NCI-H2081 (cell line): ENCODE data around the gene MIDN.

Experiments used
- DNase-seq, 2 experiments: peaks; one replicate each; lab custom pipeline; 2025; lab: John Stamatoyannopoulos, UW

MIDN gene

DNA sequence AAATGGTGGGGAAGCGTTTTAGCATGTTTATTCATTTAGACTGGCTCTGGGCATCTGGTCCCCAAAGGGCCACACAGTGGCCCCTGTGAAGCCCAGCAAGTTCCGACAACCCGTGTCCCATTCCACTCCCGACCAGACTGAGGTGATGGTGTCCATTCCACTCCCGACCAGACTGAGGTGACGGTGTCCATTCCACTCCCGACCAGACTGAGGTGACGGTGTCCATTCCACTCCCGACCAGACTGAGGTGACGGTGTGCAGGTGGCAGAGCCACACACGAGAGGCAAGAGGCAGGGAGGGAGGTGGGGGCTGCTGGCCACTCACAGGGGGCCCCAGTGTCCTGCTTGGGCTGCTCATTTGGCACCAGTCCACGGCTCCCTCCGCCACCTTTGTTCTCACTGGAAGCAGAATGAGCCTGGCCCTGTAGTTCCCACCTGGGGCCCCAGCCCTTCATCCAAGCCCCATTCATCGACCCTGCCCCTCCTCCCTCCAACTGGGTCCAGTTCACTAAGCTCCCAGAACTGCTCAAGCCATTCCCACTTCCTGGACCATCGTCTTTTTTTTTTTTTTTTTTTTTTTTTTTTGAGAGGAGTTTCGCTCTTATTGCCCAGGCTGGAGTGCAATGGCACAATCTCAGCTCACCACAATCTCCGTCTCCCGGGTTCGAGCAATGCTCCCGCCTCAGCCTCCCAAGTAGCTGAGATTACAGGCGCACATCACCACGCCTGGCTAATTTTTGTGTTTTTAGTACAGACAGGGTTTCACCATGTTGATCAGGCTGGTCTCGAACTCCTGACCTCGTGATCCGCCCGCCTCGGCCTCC lies 1.9 kb upstream of the MIDN start:
- DNase-seq: peak in 1 of 2 experiments; percentile 25

DNA sequence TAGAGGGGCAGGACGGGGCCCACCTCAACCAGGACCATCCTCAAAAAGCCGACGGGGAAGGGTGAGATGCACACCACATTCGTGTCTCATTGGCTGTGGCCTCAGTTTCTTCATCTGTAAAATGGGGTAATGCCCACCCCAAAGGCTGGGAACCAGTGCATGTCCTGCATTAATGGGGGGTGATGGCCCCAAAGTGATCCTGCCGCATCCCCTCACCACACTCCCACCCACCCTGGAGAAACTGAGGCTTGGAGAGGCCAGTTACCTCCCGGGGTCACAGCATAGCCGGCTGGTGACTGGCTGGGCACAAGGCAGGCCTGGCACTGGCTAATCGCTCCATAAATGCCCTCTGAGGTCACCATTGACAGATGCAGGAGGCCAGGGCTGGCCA lies 640 bp upstream of the MIDN start:
- DNase-seq: no peak

DNA sequence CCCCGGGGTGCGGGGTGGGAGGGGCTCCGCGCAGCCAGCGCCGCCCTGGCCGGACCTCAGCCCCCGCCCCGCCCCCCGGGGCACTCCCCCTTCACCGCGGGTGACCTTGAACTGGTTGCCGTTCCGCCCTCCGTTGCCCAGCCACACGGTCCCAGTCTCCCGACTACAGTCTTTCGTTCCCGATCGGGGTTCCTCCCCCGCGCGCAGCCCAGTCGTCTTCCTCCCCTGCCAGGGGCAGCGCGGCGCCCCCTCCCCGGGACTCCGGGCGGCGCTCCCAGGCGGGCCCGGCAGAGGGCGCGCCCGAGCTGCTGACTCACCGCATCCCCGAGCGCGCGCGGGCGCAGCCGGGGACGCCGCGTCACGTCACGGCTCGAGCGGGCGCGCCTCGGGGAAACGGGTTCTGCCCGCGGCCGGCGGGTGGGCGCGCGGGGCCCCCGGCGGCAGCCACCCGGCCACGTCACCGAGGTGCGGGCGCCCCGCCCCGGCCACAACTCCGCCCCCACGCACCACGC lies 459 bp downstream of the MIDN start:
- peak; percentile 80 to 85 for DNase-seq

DNA sequence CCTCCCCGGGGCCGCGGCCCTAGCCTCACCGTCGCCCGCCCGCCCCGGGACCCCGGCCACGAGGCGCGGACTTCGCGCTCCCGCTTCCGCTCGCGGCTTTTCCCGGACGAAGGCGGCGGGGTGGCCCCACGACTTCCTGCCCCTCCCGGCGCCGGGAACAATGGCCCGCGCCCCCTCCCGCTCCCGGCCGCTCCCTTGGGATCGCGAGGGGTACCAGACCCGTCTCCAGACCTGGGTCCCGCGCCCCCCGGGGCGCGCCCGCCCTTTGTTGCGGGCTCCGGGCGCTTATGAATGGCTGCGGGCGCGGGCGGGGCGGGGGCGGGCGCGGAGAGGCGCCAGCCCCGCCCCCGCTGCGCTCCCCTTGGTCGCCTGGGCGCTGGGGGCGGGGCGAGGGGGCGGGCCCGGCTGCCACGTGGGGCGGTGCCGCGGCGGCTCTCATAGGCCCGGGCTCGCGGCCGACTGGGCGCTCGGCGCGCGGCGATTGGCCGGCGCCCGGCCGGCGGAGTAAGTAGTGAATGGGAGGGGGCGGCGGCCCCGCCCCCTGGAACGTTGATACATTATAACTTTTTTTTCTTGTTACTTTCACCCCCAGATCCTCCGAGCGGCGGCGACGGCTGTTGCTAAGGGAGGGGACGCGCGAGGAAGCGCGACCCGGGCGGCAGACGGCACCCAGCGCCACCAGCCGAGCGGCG lies 1.1 kb downstream of the MIDN start:
- peak; percentile 90 to 94 for DNase-seq

DNA sequence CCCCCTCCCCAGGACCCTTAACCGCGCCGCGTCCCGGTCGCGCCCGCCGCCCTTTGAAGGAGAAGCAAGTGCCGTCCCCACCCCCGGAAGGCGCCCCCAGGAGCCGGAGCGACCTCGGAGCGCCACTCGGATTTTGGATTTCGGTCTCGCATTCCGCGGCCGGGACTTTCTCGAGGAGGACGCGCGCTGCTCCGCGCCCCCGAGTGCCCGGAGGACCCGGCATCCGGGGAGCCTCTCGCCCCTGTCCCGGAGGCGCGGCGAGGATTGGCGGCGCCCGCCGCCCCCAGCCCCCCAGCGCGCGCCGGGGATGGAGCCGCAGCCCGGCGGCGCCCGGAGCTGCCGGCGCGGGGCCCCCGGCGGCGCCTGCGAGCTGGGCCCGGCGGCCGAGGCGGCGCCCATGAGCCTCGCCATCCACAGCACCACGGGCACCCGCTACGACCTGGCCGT lies 1.6 kb downstream of the MIDN start:
- no peak for DNase-seq

DNA sequence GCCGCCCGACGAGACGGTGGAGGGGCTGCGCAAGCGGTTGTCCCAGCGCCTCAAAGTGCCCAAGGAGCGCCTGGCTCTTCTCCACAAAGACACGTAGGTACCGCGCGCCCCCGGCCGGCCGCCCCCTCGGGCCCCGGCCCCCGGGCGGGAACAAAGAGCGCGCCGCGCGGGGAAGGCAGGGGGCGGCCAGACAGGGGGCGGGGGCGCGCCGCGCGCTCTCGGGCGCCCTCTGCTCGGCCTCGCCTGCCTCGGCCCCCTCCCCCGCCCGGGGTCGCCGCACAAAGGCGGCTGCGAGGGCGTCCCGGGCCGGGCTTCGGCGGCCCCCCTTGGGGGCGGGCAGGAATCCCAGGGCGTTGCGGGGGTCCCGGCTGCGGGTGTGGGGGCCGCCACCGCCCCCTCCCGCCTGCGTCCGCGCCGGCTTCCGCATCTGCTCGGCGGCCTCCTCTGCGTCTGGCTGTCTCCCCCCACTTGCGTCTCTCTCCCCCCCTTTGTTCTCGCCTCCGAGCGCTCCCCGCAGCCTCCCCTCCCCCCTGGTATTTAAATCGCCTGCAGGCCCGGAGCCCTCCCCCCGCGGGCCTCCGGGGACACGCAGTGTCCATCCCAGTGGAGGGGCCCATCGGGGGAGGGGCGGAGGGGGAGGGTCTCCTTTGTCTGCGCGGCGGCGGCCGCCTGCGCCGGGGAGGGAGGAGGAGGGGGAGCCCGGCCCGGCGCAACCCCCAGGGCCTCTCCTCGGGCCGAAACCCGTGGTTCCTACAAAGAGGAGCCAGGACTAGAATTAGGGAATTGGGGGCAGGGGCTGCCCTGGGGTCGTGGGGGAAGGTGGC lies 2.3 kb downstream of the MIDN start:
- DNase-seq: peak; percentile 70 to 71

DNA sequence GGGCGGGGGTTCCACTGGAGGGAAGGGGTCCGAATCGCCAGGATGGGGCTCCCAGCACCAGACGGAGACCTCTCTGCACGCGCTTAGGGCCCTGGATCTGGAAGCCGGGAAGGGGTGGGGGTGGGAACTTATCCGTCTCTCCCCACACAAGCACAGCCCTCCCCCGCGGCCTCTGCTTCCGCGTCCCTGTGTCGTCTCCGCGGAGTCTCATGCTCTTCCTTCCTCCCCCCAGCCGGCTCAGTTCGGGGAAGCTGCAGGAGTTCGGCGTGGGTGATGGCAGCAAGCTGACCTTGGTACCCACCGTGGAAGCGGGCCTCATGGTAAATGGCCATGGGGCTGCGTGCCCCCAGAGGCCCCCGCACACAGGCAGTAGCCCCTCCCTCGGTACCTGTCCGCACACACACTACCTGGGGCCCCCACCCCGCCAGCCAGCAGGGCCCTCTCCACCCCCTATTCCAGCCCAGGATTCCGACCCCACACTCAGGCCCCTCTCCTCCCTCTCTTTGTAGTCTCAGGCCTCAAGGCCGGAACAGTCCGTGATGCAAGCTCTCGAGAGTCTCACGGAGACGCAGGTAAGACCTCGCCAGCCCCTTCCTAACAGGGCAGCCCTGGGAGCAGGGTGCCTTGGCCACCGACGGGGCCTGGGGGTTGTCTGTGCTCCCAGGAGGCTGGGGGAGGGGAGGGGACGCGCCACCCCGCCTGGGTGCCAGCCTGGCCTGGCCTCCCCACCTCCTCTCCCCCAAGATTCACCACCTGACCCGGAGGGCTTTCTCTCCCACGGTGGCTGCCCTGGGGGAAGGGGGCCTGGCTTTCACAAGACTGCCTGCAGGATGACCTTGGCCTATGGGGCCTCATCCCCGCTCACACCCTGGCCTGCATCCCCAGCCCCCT lies 3.2 kb downstream of the MIDN start:
- DNase-seq: peak; percentile 48 to 71

DNA sequence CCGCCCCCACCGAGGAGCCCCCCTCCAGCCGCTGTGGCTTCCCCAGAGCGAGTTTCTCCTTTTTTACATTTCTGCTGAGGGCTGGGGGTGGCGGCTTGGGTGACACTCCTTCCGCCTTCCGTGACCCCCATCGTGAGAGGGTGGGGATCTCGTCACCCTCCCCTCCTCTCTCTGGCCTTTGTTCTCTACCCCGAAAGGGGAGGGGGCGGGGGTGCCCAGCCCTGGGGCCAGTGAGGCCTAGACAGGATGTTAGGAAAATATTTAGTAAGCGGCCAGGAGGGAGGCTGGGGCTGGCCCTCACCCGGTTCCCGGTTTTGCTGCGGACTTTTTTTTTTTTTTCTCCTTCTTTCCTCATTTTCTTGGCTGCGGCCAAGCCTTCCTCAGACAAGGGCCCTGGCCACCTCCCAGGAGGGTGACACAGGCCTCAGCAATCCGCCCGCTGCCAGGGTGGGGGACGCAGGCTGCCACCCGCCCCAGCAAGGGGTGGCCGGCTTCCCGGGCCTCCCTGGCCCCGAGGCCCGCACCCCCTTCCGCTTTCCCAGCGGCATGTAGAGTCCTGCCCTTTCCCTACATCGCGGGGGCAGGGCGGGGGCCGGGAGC lies 3.9 kb downstream of the MIDN start:
- peak; percentile 62 to 77 for DNase-seq

DNA sequence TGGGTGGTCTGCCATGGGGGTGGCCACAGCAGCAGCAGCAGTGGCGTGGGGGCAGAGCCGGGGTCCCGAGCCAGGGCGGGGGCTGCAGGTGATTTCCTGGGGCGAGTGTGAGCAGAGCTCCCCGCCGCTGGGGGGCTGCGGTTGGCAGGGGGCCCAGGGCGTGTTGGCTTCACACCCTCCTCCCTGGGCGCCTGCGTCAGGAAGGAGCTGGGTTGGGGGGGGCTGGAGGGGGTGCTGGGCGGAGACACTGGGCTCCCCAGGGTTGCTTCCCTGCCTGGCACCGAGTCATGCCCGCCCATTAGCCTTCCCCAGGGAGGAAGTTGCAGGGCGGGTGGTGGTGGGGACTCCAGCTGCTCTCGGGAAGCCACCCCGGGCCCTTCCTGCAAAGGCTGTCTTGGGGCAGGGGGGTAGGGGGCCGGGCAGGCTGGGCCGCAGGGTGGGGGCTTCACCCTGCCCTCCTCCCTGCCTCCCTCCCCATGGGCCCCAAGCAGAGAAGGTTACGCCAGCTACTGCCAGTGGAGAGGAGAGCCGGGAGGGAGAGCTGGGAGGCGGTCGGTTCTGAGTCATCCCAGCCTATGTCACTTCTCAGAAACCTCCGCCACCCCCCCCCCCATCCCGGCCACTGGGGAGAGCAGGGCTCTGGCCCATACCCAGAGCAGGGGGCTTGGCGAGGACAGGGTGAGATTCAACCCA lies 4.6 kb downstream of the MIDN start:
- DNase-seq: peak; percentile 91

DNA sequence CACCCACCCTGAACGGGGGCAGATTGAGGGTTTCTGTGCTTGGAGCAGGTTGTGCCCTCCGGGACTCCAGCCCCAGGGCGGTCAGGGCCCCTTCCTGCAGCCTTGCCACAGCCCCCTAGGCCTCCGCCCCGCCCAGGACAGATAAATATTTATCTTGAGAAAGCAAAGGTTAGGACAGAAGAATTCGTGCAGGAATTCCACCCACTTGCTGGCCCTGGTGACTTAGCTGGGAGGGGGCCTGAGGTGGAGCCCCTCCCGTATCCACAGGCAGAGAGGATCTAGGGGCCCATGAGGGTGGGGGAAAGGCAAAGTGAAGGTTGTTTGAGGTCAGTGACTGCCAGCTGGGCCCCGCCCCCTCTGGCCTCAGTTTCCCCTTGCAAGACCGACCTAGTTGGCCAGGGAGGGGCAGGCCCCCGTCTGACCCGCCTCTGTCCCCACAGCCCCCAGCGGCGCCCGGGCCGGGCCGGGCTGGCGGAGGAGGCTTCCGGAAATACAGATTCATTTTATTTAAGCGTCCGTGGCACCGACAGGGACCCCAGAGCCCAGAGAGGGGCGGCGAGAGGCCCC lies 5.2 kb downstream of the MIDN start:
- DNase-seq: no peak

DNA sequence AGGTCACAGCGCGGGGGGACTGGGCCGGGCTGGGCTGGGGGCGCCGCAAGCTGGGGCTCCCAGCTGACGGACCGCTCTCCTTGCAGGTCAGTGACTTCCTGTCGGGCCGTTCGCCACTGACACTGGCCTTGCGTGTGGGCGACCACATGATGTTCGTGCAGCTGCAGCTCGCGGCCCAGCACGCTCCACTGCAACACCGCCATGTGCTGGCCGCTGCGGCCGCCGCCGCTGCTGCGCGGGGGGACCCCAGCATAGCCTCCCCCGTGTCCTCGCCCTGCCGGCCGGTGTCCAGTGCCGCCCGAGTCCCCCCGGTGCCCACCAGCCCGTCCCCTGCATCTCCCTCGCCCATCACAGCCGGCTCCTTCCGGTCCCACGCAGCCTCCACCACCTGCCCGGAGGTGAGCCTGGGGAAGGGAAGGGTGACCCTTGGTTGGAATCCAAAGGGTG lies 5.7 kb downstream of the MIDN start:
- DNase-seq: no peak

DNA sequence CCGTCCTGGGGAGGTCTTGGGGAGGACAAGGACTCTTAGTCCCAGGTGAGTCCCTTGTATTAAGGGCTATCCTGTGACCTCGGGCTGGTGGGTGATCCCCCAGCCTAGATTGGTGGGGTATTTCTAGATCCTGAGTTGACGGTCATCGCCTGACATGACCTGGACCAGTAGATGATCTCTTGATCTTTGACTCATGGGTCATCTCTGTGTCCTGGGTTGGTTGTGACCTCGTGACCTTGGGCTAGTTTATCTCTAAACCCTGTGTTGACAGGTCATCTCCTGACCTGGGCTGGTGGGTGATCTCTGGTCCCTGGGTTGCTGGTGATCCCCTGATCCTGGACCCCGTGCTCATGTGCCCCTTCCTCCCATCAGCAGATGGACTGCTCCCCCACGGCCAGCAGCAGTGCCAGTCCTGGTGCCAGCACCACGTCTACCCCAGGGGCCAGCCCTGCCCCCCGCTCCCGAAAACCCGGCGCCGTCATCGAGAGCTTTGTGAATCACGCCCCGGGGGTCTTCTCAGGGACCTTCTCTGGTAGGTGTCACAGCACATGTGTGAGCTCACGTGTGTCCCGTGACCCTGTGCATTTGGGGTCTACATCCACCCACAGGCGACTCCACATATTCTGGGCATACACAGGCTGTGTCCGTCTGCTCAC lies 6.3 kb downstream of the MIDN start:
- DNase-seq: no peak

DNA sequence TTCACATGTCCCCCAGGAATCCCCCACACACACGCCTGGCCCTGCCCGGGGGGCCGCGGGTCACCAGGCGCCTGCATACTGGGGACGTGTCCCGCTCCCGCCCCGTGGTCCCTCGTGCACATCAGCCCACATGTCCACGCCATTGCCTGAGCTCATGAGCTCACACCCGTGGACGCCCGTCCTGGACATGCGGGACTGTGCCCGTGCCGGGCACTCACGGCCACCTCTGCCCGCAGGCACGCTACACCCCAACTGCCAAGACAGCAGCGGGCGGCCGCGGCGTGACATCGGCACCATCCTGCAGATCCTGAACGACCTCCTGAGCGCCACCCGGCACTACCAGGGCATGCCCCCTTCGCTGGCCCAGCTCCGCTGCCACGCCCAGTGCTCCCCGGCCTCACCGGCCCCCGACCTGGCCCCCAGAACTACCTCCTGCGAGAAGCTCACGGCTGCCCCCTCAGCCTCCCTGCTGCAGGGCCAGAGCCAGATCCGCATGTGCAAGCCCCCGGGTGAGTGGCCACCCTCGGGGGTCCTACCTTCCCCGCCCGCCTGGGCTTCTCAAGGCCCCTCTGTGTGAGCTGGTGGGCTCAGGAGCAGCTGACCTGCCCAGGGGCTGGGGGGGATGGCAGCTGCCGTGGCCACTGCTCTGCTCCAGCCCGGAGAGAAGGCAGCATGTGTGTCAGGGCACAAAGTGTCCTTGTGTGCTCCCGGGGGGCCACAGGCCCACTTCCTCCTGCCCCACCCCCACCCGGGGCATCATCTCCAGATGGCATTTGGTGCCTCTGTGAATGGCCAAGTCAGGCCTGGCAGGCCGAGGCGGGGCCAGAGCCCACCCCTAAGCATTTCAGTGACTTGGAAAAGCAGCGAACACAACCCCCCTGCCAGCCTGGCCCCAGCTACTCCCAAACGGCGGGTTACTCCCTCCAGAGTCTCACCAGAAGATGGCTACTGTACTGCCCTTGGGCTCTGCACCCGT lies 7.1 kb downstream of the MIDN start:
- DNase-seq: no peak

DNA sequence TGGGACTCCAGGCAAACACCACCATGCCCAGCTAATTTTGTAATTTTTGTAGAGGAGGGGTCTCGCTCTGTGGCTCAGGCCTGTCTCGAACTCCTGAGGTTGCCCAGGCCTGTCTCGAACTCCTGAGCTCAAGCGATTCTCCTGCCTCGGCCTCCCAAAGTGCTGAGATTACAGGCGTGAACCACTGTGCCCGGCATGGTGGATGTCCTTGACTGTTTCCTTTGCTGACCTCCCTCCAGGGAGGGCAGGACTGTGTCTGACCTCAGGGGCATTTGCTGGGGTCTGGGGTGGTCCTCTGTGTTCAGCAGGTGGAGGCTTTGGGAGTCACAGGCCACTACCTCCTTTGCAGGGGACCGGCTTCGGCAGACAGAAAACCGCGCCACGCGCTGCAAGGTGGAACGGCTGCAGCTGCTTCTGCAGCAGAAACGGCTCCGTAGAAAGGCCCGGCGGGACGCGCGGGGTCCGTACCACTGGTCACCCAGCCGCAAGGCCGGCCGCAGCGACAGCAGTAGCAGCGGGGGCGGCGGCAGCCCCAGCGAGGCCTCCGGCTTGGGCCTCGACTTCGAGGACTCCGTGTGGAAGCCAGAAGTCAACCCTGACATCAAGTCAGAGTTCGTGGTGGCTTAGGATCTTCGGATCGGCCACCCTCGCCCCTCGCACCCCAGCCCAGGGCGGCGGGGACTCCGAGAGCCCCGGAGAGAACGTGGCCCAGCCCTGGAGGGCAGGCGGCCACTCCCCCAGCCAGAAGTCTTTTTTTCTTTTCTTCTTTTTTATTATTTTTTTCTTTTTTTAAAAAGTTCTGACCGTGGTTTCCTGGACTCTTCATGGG lies 8.5 kb downstream of the MIDN start:
- DNase-seq: no peak

DNA sequence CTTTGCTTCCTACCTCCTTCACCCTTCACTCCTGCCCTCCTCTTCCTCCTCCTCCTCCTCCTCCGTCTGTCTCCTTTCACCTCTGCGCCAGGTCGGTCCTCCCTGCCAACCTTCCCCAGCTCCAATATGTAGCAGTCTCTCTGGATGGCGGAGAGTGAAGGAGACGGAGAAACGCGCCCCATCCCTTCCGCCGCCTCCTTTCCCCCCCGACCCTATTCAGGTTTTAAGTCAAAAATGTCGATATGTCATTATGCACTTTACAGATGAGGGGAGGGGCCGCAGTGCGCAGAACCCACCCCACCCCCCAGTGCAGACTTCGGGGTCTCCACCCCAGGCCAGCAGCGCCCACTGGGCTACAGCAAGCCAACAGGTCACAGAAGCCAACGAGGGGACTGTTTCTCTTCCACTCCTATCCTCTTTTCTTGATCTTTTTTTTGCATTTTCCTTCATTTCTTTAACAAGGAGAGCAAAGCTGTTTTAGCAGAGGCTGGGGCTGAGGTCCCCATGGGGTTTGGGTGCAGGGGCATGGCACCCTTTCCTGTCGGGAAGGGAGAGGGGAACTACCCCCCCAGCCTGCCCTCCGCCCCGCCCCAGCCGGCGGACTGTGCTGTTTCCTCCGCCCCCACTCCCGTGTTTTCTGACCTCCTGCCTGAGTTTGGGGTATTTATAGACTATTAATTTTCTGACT lies 9.2 kb downstream of the MIDN start:
- no peak for DNase-seq

DNA sequence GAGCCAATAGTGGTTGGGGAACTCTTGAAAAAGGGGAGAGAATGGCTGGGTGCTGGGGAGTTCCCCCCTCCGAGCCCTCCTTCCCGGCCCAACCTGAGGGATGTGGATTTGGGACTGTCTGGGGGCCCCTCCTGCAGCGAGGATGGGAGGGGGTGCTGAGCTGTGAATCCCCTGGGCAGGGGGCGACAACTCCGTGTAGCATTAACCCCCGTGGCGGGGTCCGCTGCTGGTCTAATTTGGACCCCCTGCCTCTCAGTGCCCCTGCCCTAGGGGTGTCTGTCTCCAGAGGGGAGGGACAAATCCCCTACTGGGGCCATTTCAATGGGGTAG lies 9.7 kb downstream of the MIDN start:
- DNase-seq: no peak

DNA sequence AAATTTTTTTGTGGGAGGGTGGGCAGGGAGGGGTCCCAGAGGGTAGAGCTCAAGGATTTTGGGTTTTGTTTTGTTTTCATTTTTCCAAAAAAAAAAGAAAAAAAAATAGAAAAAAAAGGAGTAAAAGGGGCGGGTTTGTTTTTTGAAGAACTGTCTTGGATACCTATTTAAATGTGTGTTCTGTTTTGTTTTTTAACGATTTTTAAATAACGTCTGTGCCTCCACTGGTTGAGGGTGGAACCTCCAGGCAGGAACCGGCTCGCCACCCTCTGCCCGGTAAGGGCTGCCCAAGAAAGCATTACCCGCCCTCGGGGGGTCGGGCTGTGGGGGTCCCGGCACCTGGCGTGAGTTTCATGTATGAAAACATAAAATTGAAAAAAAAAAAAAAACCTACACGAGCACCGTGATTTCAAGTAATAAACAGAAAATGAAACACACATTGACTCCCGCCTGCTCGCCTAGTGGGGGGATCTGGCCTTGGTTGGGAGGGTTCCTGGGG lies 10.4 kb downstream of the MIDN start:
- no peak for DNase-seq
